ENCODE results near the gene ARHGAP23.
"Not testable (repeated sequence)": the region's sequence is repeated elsewhere in the genome, so short reads cannot be mapped to it uniquely, and the experiment has no call there.

Gene ARHGAP23

DNA sequence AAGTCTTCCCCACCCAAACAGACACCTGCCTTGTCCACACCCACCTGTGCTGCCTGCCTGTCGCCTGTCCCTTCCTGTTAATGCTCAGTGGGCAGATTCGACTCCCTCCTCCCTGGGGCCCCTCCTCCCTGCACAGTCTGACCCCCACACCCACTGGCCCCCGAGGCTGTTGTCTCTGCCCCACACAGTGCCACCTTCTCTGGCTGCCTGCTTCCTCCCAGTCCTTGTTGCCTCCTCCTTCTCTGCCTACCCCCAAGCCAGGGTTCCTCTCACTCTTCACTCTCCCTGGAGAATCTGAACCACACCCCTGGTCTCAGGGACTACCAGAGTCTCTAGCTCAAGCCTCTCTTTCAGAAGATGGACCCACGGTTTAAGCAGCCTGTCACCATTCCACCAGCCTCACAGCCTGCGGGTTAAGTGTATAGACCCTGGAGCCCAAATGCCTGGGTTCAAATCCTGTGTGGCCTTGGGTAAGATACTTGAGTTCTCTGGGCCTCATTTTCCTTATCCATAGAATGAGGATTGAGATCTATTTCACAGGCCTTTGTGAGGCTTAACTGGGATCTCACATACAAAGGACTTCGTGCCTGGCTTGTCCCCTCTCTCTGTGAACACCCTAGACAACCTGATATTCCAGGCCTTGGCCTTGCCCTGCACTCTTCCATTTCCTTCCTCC is 3.8 kb upstream of the ARHGAP23 start:
- no peak for DNase-seq

DNA sequence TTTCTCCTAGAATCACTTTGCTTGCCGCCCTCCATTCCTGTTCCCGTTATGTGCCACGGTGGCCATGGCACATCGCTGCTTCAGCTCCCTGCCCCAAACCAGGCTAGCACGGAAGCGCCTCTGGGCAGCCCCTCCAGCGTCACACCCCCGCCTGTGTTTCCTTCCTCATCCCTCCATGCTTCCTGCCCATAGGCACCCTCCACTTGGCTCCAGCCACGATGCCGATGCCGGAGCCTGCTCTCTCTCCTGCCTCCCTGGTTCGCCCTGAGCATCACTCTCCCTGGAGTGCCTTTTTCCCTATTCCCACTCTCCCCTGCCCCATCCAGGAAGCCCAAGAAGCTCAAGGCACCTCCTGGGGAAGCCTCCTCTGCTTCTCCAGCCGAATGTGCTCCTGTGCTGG is 3.2 kb upstream of the ARHGAP23 start:
- DNase-seq: no peak

DNA sequence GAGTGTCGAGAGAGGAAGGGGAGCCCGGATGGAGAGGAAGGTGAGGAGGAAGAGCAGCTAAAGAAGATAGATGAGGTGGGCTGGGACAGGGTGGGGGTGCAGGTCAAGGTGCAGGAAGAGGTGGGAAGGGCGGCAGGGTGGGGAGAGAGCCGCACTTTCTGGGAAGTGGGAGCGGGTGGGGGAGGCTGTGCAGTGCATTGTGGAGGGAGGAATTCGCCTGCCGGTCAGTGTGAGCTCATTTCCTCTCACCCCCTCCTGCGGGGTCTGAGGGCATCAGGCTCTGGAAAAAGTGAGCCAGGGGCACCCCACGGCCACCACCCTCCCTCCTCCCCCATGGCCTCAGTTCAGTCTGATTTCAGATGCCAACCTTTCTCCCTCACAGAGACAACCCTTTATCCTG is 2.5 kb upstream of the ARHGAP23 start:
- DNase-seq: no peak

DNA sequence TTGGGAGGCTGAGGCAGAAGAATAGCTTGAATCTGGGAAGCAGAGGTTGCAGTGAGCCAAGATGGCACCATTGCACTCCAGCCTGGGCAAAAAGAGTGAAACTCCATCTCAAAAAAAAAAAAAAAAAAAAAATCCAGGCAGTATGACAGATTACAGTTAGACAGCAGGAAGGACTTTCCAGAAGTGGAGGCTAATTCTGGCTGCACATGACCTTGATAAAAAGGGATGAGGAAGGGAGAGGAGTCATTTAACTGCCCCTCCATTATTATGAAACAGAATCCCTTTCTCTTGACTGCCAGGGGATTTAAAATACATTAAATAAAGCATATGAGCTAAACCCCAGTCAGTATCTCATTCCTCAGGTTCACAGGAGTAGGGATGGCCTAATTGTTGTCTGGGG is 1.8 kb upstream of the ARHGAP23 start:
- DNase-seq: no peak

- DNase-seq: no peak
Observed at GRCh38 chr17:38427160-38427949, 909 bp upstream of the ARHGAP23 start.

DNA sequence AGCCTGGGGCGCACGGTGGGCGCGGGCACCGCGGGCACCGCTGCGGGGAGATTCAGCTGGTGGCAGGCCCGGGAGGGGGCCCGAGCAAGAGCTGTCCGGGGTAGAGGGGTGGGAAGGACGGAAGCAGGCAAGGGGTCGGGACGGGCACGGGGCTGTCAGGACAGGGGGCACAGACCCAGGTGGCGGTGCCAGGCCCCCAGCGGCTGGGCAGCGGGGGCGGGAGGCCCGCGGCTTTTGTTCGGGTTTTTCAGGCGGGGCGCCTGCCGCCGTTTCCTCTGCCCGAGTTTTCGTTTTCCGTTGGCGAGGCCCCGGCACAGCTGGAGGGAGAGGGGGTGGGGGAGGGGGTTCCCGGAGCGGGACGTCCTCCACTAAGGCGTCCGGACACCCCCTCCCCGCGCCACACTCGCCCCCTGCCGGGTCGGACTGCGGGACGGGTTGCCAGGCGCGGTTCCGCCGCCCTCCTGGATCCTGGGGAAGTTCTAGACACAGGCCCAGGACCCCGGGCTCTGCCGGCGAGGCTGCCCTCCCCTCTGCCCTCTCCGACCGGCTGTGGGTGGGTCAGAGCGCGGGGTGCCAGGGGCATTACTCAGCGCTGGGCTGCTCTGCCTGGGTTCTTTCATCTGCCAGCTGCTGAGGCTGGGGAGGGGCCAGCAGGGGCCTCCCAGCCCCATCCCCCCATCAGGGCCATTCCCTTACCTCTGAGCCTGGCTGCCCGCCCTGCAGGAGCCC is 543 bp downstream of the ARHGAP23 start:
- DNase-seq: no peak

- no peak for DNase-seq
Observed at GRCh38 chr17:38429476-38430100, 1.3 kb downstream of the ARHGAP23 start.

DNA sequence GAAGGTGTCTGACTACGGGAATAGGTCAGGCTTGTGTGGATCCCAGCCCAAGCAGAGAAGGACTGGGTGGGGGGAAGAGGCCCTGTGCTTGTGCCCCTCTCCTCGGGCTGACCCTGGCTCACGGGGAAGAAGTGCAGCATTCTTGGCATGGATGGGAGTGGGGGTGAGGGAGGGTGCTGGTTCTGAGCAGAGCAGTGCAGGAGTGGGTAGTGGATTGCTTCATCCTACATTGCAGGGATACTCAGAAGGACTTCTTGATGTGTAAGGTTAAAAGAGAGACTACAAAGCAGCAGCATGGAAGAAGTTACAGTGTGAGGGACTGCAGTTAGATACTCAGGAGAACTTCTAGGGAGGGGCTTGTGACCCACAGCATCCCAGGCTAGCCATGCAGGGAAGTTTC is 2.1 kb downstream of the ARHGAP23 start:
- no peak for DNase-seq

GRCh38 chr17:38430822-38431221 is 2.6 kb downstream of the ARHGAP23 start:
- DNase-seq: no peak

- no peak for DNase-seq
Observed at GRCh38 chr17:38431346-38432145, 3.3 kb downstream of the ARHGAP23 start.

GRCh38 chr17:38434178-38434665 is 6.0 kb downstream of the ARHGAP23 start:
- DNase-seq: no peak

DNA sequence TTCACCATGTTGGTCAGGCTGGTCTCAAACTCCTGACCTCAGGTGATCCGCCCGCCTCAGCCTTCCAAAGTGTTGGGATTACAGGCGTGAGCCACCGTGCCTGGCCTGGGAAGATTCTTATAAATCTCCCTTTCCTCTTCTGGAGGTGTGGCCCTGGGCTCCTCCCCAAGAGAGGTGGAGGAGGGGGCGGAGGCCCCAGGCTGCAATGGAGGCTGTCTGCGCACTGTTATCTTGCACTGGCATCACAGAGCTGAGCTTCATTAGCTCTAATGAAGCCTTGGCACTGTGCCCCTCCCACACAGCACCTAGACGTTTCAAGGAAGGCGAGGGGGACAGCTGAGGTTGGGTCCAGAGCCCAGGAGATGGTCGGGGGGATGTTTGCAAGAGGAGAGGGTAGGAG is 7.5 kb downstream of the ARHGAP23 start:
- DNase-seq: no peak

DNA sequence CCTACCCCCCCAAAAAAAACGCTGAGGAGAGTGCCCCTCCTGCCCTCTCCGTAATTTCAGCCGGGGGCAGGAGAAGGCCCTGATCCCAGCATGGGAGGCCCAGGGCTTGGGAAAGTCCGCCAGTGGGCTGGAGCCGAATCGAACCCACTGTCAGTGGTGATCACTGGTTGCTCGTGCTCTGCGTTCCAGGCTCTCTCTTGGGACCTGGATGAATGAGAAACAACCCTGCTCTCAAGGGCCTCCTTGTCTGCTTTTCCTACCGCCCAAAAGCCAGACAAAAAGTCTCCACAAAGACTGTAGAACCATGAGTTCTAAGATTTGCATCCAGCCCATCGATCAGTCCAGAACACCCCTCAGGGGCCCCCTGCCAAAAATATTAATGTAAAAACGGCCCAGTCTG is 8.1 kb downstream of the ARHGAP23 start:
- DNase-seq: no peak

- DNase-seq: not testable (repeated sequence)
Observed at GRCh38 chr17:38437313-38437712, 9.0 kb downstream of the ARHGAP23 start.

- DNase-seq: no peak
Observed at GRCh38 chr17:38439436-38439835, 11.2 kb downstream of the ARHGAP23 start.

DNA sequence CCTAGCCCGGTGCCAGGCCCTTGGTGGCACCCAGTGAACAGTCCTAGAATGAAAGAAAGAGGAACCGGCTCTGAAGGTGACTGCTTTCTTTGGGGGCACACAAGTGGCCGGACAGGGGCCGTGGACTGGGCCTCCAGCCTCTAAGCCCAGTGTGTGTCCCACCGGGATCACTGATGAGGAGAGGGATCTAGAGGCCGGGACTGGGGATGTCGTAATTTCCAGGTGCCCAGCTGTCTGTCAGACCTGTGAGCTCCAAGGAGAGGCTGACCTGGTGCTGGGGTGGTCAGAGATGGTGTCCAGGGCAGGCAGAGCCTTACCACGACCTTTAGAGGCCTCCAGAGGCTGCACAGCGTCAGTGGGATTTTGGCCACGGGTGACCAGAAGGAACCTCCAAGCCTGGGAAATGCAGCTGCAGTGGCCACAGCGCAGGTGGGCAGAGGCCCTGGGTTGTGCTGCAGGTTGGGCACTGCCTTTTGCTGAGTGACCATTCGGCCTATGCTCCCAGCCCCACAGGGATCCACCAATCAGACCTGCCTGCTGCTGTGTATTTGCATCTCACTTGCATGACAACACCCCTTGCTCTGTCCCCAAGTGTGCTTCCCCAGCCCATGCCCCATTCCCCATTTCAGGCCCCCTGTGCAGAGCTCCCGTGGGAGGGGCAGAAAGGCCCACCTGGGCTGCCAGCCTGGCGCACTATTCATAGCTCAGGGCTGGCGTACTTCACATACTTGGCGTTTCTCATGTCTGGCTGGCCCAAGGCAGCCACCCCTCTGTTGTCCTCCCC is 12.5 kb downstream of the ARHGAP23 start:
- DNase-seq: no peak

GRCh38 chr17:38441429-38442061 is 13.3 kb downstream of the ARHGAP23 start:
- DNase-seq: no peak

DNA sequence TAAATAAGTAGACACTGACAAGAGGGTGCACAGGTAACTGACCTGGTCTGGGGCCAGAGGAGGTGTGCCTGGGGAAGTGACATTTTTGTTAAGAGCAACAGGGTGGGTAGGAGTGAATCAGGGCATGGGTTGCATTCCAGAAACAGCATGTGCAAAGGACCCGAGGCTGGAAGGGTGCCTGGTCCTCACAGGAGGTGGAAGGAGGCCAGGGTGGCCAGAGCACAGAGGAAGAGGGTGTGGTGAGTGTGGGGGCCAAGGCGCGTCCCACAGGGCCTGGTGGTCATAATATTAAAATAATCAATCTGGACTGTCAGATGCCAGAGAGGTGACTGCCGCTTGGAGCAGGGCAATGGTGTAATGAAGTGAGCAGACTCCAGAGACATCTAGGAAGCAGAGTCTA is 14.3 kb downstream of the ARHGAP23 start:
- no peak for DNase-seq

DNA sequence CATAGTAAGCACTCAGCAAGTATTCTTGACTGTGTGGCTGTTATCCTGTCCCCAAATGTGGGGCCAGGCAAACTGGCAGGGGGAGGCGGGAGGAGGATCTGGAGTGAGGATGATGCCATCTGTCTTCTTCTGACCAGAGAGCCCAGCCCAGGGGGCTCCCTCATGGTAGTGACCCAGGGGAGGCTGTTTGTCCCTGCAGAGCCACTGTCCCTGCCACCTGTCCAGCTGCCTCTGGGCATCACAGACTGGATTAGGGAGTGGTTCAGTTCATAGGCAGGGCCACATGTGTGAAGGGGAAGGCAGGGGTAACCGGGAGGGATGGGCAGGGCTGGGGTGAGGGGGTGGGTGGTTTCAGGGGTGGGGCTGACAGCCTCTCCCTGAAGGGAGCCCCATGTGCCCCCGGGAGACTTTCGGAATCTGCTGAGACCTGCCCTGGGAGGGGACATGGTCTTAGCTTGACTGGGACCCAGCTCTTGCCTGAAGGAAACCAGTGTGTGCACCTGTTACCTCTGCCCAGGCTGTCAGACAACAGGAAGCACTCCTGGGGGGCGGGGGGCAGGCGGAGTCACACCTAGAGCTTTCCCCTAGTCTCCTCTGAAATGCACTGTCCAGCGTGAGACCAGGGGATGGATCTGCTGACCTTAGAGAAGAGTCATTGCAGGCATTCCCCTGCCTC is 15.2 kb downstream of the ARHGAP23 start:
- no peak for DNase-seq

GRCh38 chr17:38444151-38444550 is 15.9 kb downstream of the ARHGAP23 start:
- peak; percentile 48 to 50 for DNase-seq
